GM18511 (cell line): Measurements from ENCODE around the gene NHLRC2.

Experiments used
- ATAC-seq: cut with Tn5 transposase; IDR thresholded peaks from one replicate; pipeline ENCODE4 v1.9.1; 2021; ENCODE audit warnings: mild to moderate bottlenecking, moderate library complexity; ENCODE audit not compliant: unreplicated experiment

NHLRC2 gene

GRCh38 chr10:113905756-113906155, 51.3 kb downstream of the NHLRC2 start:
- ATAC-seq = no peak

- ATAC-seq = no peak
Measured at GRCh38 chr10:113907166-113907565, 52.7 kb downstream of the NHLRC2 start.

GRCh38 chr10:113908236-113908635, 53.8 kb downstream of the NHLRC2 start:
- no peak for ATAC-seq

- no peak for ATAC-seq
Measured at GRCh38 chr10:113911113-113911512, 56.7 kb downstream of the NHLRC2 start.

- ATAC-seq = no peak
Measured at GRCh38 chr10:113911839-113912238, 57.4 kb downstream of the NHLRC2 start.

GRCh38 chr10:113912582-113912981, 58.1 kb downstream of the NHLRC2 start:
- ATAC-seq = no peak

GRCh38 chr10:113914956-113915355, 60.5 kb downstream of the NHLRC2 start:
- ATAC-seq = no peak

GRCh38 chr10:113915540-113915939, 61.1 kb downstream of the NHLRC2 start:
- ATAC-seq = no peak

- no peak for ATAC-seq
Measured at GRCh38 chr10:113916053-113916452, 61.6 kb downstream of the NHLRC2 start.

GRCh38 chr10:113917636-113918035, 63.2 kb downstream of the NHLRC2 start:
- ATAC-seq = no peak

GRCh38 chr10:113920114-113920513, 65.7 kb downstream of the NHLRC2 start:
- ATAC-seq = no peak

- no peak for ATAC-seq
Measured at GRCh38 chr10:113920875-113921274, 66.4 kb downstream of the NHLRC2 start.

GRCh38 chr10:113921561-113922370, 67.3 kb downstream of the NHLRC2 start:
- no peak for ATAC-seq

- ATAC-seq = no peak
Measured at GRCh38 chr10:113922787-113923570, 68.5 kb downstream of the NHLRC2 start.

- ATAC-seq = no peak
Measured at GRCh38 chr10:113924186-113924585, 69.7 kb downstream of the NHLRC2 start.

- no peak for ATAC-seq
Measured at GRCh38 chr10:113924664-113925063, 70.2 kb downstream of the NHLRC2 start.

- no peak for ATAC-seq
Measured at GRCh38 chr10:113927440-113927839, 73.0 kb downstream of the NHLRC2 start.

- no peak for ATAC-seq
Measured at GRCh38 chr10:113928830-113929229, 74.4 kb downstream of the NHLRC2 start.

- ATAC-seq = no peak
Measured at GRCh38 chr10:113929522-113929921, 75.1 kb downstream of the NHLRC2 start.

- no peak for ATAC-seq
Measured at GRCh38 chr10:113930482-113931057, 76.1 kb downstream of the NHLRC2 start.

- ATAC-seq = no peak
Measured at GRCh38 chr10:113932854-113933253, 78.4 kb downstream of the NHLRC2 start.
